ENCODE measurements around the gene BRI3BP.
"Not testable (repeated sequence)": the region's sequence is repeated elsewhere in the genome, so short reads cannot be mapped to it uniquely, and the experiment has no call there.

The BRI3BP gene

GRCh38 chr12:125061229-125061628, 67.8 kb downstream of the BRI3BP start:
- no peak overlapping the region for H3K9ac ChIP-seq (ENCODE audit: low read depth, low read length)
- no peak overlapping the region for H3K4me3 ChIP-seq (ENCODE audit: low read depth, low read length)
- H3K27me3 ChIP-seq (ENCODE audit: control insufficient read depth, insufficient read depth, low read length), result no peaks in the 10 kb centered on the region
- H3K4me1 ChIP-seq (ENCODE audit: control insufficient read depth, insufficient read depth, low read length), result peaks cover 11% of the 10 kb centered on the region
- H3K36me3 ChIP-seq (ENCODE audit: control insufficient read depth, insufficient read depth, low read length), result peaks cover 2% of the 10 kb centered on the region
- H3K9me3 ChIP-seq (ENCODE audit: control insufficient read depth, insufficient read depth, low read length), result peaks cover 2% of the 10 kb centered on the region

- H3K9ac ChIP-seq (ENCODE audit: low read depth, low read length); H3K9me3 ChIP-seq (ENCODE audit: control insufficient read depth, insufficient read depth, low read length); H3K4me3 ChIP-seq (ENCODE audit: low read depth, low read length); H3K27me3 ChIP-seq (ENCODE audit: control insufficient read depth, insufficient read depth, low read length); H3K36me3 ChIP-seq (ENCODE audit: control insufficient read depth, insufficient read depth, low read length): not testable (repeated sequence)
- peaks cover 11% of the 10 kb centered on the region for H3K4me1 ChIP-seq (ENCODE audit: control insufficient read depth, insufficient read depth, low read length)
Measured at GRCh38 chr12:125063522-125063921, 70.1 kb downstream of the BRI3BP start.

- Histone ChIP-seq H3K9ac (ENCODE audit: low read depth, low read length) (no peak overlapping the region), H3K4me3 (ENCODE audit: low read depth, low read length) (peak overlapping the region; percentile 50), H3K36me3 (ENCODE audit: control insufficient read depth, insufficient read depth, low read length) (peaks cover 5% of the 10 kb centered on the region), H3K9me3 (ENCODE audit: control insufficient read depth, insufficient read depth, low read length) (peaks cover 2% of the 10 kb centered on the region), H3K4me1 (ENCODE audit: control insufficient read depth, insufficient read depth, low read length) (peaks cover 9% of the 10 kb centered on the region), H3K27me3 (ENCODE audit: control insufficient read depth, insufficient read depth, low read length) (no peaks in the 10 kb centered on the region)
Measured at GRCh38 chr12:125064492-125064891, 71.0 kb downstream of the BRI3BP start.

GRCh38 chr12:125065021-125065918, 71.8 kb downstream of the BRI3BP start, which contains the start of gene AACS:
Gene AACS, plus strand, starts transcription at chr12:125065435. Its CDS starts 150 bp downstream, at chr12:125065585.
- Histone ChIP-seq H3K27me3 (ENCODE audit: control insufficient read depth, insufficient read depth, low read length) (no peaks in the 10 kb centered on the region), H3K4me3 (ENCODE audit: low read depth, low read length) (peak within 1 kb of the TSS; percentile 88), H3K4me1 (ENCODE audit: control insufficient read depth, insufficient read depth, low read length) (peaks cover 8% of the 10 kb centered on the region), H3K9me3 (ENCODE audit: control insufficient read depth, insufficient read depth, low read length) (peaks cover 2% of the 10 kb centered on the region), H3K9ac (ENCODE audit: low read depth, low read length) (peak within 1 kb of the TSS; percentile 83), H3K36me3 (ENCODE audit: control insufficient read depth, insufficient read depth, low read length) (peaks cover 9% of the 10 kb centered on the region)

- Histone ChIP-seq H3K9me3 (ENCODE audit: control insufficient read depth, insufficient read depth, low read length) (peaks cover 1% of the 10 kb centered on the region), H3K27me3 (ENCODE audit: control insufficient read depth, insufficient read depth, low read length) (no peaks in the 10 kb centered on the region), H3K4me3 (ENCODE audit: low read depth, low read length) (peak overlapping the region; percentile 88), H3K36me3 (ENCODE audit: control insufficient read depth, insufficient read depth, low read length) (peaks cover 9% of the 10 kb centered on the region), H3K4me1 (ENCODE audit: control insufficient read depth, insufficient read depth, low read length) (peaks cover 8% of the 10 kb centered on the region), H3K9ac (ENCODE audit: low read depth, low read length) (peak overlapping the region; percentile 83)
Measured at GRCh38 chr12:125065919-125066570, 72.6 kb downstream of the BRI3BP start.

GRCh38 chr12:125068391-125068790, 74.9 kb downstream of the BRI3BP start:
- no peaks in the 10 kb centered on the region for H3K27me3 ChIP-seq (ENCODE audit: control insufficient read depth, insufficient read depth, low read length)
- H3K4me3 ChIP-seq (ENCODE audit: low read depth, low read length), result no peak overlapping the region
- H3K9ac ChIP-seq (ENCODE audit: low read depth, low read length), result no peak overlapping the region
- H3K36me3 ChIP-seq (ENCODE audit: control insufficient read depth, insufficient read depth, low read length), result peaks cover 9% of the 10 kb centered on the region
- no peaks in the 10 kb centered on the region for H3K9me3 ChIP-seq (ENCODE audit: control insufficient read depth, insufficient read depth, low read length)
- H3K4me1 ChIP-seq (ENCODE audit: control insufficient read depth, insufficient read depth, low read length), result peaks cover 5% of the 10 kb centered on the region

- Histone ChIP-seq H3K4me3 (ENCODE audit: low read depth, low read length) (no peak overlapping the region), H3K36me3 (ENCODE audit: control insufficient read depth, insufficient read depth, low read length) (peaks cover 13% of the 10 kb centered on the region)
Measured at GRCh38 chr12:125069616-125070015, 76.2 kb downstream of the BRI3BP start.

GRCh38 chr12:125070112-125070511, 76.7 kb downstream of the BRI3BP start:
- Histone ChIP-seq H3K36me3 (ENCODE audit: control insufficient read depth, insufficient read depth, low read length) (peaks cover 16% of the 10 kb centered on the region), H3K27me3 (ENCODE audit: control insufficient read depth, insufficient read depth, low read length) (no peaks in the 10 kb centered on the region), H3K4me3 (ENCODE audit: low read depth, low read length) (no peak overlapping the region), H3K9ac (ENCODE audit: low read depth, low read length) (no peak overlapping the region), H3K4me1 (ENCODE audit: control insufficient read depth, insufficient read depth, low read length) (no peaks in the 10 kb centered on the region), H3K9me3 (ENCODE audit: control insufficient read depth, insufficient read depth, low read length) (no peaks in the 10 kb centered on the region)

More at GRCh38 chr12:125069616-125070015, 76.2 kb downstream of the BRI3BP start:
- H3K4me1 ChIP-seq (ENCODE audit: control insufficient read depth, insufficient read depth, low read length), result no peaks in the 10 kb centered on the region
- no peaks in the 10 kb centered on the region for H3K9me3 ChIP-seq (ENCODE audit: control insufficient read depth, insufficient read depth, low read length)
- no peak overlapping the region for H3K9ac ChIP-seq (ENCODE audit: low read depth, low read length)
- no peaks in the 10 kb centered on the region for H3K27me3 ChIP-seq (ENCODE audit: control insufficient read depth, insufficient read depth, low read length)

- Histone ChIP-seq H3K27me3 (ENCODE audit: control insufficient read depth, insufficient read depth, low read length) (no peaks in the 10 kb centered on the region), H3K36me3 (ENCODE audit: control insufficient read depth, insufficient read depth, low read length) (peaks cover 16% of the 10 kb centered on the region), H3K9ac (ENCODE audit: low read depth, low read length) (no peak overlapping the region), H3K4me1 (ENCODE audit: control insufficient read depth, insufficient read depth, low read length) (no peaks in the 10 kb centered on the region), H3K4me3 (ENCODE audit: low read depth, low read length) (no peak overlapping the region), H3K9me3 (ENCODE audit: control insufficient read depth, insufficient read depth, low read length) (no peaks in the 10 kb centered on the region)
Measured at GRCh38 chr12:125070661-125071390, 77.4 kb downstream of the BRI3BP start.

- Histone ChIP-seq H3K9me3 (ENCODE audit: control insufficient read depth, insufficient read depth, low read length) (no peaks in the 10 kb centered on the region), H3K27me3 (ENCODE audit: control insufficient read depth, insufficient read depth, low read length) (no peaks in the 10 kb centered on the region), H3K9ac (ENCODE audit: low read depth, low read length) (no peak overlapping the region), H3K4me3 (ENCODE audit: low read depth, low read length) (no peak overlapping the region), H3K4me1 (ENCODE audit: control insufficient read depth, insufficient read depth, low read length) (no peaks in the 10 kb centered on the region), H3K36me3 (ENCODE audit: control insufficient read depth, insufficient read depth, low read length) (peaks cover 22% of the 10 kb centered on the region)
Measured at GRCh38 chr12:125071456-125071855, 78.0 kb downstream of the BRI3BP start.

- Histone ChIP-seq H3K9ac (ENCODE audit: low read depth, low read length) (no peak overlapping the region), H3K9me3 (ENCODE audit: control insufficient read depth, insufficient read depth, low read length) (no peaks in the 10 kb centered on the region), H3K36me3 (ENCODE audit: control insufficient read depth, insufficient read depth, low read length) (peaks cover 28% of the 10 kb centered on the region), H3K4me3 (ENCODE audit: low read depth, low read length) (no peak overlapping the region), H3K27me3 (ENCODE audit: control insufficient read depth, insufficient read depth, low read length) (no peaks in the 10 kb centered on the region), H3K4me1 (ENCODE audit: control insufficient read depth, insufficient read depth, low read length) (no peaks in the 10 kb centered on the region)
Measured at GRCh38 chr12:125072496-125072895, 79.1 kb downstream of the BRI3BP start.

Measured in iPS-15b (cell line).